Calu3 (cell line): ENCODE measurements around the gene NRG3. TPM values are rescaled to one million over a fixed set of nuclear protein-coding genes. Genes with fewer than 3 reads are reported as not detected.

Experiments
- BruUV-seq: library from RNA; stranded (reverse); fragments of 400-500 nt; replicated peaks from 2 replicates; lab custom pipeline; 2021; lab: Mats Ljungman, UMichigan
- CTCF ChIA-PET: fragments of 300-600 bp; sonication (Branson Sonifier 250); formaldehyde crosslinking; loops from one replicate; lab custom pipeline; 2022; ENCODE audit warnings: antibody characterized with exemption; lab: Charles Lee
- DNase-seq: peaks from one replicate; pipeline ENCODE4 v3.0.0; 2022
- H3K27ac Mint-ChIP-seq: one replicate; pipeline ENCODE4 v1.8.0; 2022; ENCODE audit warnings: mixed read lengths; ENCODE audit not compliant: unreplicated experiment
- H3K27me3 Mint-ChIP-seq: one replicate; pipeline ENCODE4 v1.8.0; 2022; ENCODE audit warnings: mixed read lengths; ENCODE audit not compliant: unreplicated experiment
- H3K36me3 Mint-ChIP-seq: one replicate; pipeline ENCODE4 v1.8.0; 2022; ENCODE audit warnings: mild to moderate bottlenecking, moderate library complexity, mixed read lengths; ENCODE audit not compliant: insufficient read depth, unreplicated experiment
- H3K4me1 Mint-ChIP-seq: one replicate; pipeline ENCODE4 v1.8.0; 2022; ENCODE audit warnings: mild to moderate bottlenecking, low read depth, mixed read lengths; ENCODE audit not compliant: unreplicated experiment
- H3K4me3 Mint-ChIP-seq: one replicate; pipeline ENCODE4 v1.8.0; 2022; ENCODE audit warnings: mild to moderate bottlenecking, low read depth, moderate library complexity, mixed read lengths; ENCODE audit not compliant: unreplicated experiment
- H3K9me3 Mint-ChIP-seq: one replicate; pipeline ENCODE4 v1.8.0; 2022; ENCODE audit warnings: low read depth, mixed read lengths; ENCODE audit not compliant: unreplicated experiment
- intact Hi-C: fragments of 100-400 bp; cut with micrococcal nuclease; formaldehyde crosslinking; loops from one replicate; pipeline ENCODE4 v1.10.0; 2022; ENCODE audit not compliant: unreplicated experiment
- total RNA-seq: library from RNA; stranded (reverse); gene quantifications from 2 replicates; pipeline ENCODE4 v1.2.3, GENCODE V29; 2022
- TF ChIP-seq, protein P1 (sequence below): fragments of 200-600 bp; IDR thresholded peaks from one replicate; pipeline ENCODE4 v1.8.0; 2022; ENCODE audit warnings: antibody characterized with exemption; ENCODE audit not compliant: unreplicated experiment

Gene NRG3
- total RNA-seq, 1 experiment from 2014 or later: 46.3 TPM

DNA sequence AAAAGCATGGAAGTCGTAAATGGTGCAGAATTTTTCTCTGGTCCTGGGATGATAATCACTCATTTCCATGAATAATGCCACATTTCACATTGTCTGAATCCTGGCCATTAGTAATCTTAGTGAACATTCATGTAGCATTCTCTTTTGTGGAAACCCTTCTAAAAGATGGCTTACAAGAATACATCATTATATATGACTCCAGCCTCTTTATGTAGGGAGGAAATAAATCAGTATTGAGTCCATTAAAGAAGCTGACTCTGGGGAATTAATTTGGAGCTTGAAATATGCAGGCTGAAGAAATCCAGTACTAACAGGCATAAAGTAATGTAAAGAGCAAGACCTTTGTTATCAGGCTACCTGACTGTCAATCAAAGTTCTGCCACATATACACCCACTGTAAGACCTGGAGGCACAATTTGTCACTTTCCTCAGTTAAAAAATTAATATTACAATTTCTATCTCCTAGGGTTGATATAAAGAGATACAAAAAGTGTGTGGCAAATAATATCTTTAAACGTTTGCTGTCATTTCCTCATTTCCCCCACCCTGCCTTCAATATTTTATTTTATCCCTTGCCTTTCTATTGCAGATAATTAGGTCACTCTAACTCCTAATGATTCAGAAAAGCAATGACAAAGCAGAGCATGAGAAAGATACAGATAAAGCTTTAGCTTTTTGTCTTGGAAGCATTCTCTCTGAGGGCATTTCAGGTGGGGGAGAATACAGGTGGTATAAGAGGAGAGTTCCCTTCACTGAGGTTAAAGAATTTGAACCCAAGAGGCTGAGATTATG lies 1142.3 kb downstream of the NRG3 start:
- no TSS peak for BruUV-seq
- no peak for DNase-seq
- Mint-ChIP-seq H3K27ac (no peak overlapping the region), H3K9me3 (peaks cover 3% of the 10 kb centered on the region), H3K27me3 (peaks cover 24% of the 10 kb centered on the region), H3K4me1 (no peaks in the 10 kb centered on the region), H3K36me3 (no peaks in the 10 kb centered on the region), H3K4me3 (no peak overlapping the region)
- TF ChIP-seq, protein P1, sequence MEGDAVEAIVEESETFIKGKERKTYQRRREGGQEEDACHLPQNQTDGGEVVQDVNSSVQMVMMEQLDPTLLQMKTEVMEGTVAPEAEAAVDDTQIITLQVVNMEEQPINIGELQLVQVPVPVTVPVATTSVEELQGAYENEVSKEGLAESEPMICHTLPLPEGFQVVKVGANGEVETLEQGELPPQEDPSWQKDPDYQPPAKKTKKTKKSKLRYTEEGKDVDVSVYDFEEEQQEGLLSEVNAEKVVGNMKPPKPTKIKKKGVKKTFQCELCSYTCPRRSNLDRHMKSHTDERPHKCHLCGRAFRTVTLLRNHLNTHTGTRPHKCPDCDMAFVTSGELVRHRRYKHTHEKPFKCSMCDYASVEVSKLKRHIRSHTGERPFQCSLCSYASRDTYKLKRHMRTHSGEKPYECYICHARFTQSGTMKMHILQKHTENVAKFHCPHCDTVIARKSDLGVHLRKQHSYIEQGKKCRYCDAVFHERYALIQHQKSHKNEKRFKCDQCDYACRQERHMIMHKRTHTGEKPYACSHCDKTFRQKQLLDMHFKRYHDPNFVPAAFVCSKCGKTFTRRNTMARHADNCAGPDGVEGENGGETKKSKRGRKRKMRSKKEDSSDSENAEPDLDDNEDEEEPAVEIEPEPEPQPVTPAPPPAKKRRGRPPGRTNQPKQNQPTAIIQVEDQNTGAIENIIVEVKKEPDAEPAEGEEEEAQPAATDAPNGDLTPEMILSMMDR: no peak
- CTCF ChIA-PET: no interaction called here
- intact Hi-C loops: no loop called here

DNA sequence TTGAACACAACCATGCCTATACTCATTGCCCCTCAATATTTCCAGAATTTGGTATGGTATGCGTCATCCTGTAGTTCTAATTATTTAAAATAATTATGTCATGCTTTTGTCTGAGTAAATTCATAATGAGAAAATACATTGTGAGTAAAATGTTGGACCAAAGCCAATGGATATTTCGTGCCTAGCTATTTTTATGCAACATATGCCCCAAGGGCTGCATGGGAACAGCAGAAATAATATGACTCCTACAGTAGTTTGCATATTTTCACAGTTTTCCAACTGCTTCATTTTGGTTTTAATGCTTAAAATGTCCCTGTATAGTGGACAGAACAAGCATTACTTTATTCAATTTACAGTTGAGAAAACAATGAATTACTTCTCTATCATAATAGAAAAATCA lies 1148.7 kb downstream of the NRG3 start:
- peaks cover 5% of the 10 kb centered on the region for H3K27me3 Mint-ChIP-seq
- CTCF ChIA-PET: no interaction called here
- intact Hi-C loops: no loop called here
- H3K9me3 Mint-ChIP-seq: peaks cover 3% of the 10 kb centered on the region
- TF ChIP-seq, protein P1: no peak
- no peaks in the 10 kb centered on the region for H3K4me1 Mint-ChIP-seq
- no peak overlapping the region for H3K4me3 Mint-ChIP-seq
- no TSS peak for BruUV-seq
- DNase-seq: no peak
- H3K36me3 Mint-ChIP-seq: no peaks in the 10 kb centered on the region
- H3K27ac Mint-ChIP-seq: no peak overlapping the region
